Endothelial cell (in vitro differentiated cells): Measurements from ENCODE around the gene ALCAM. TPM values are rescaled to one million over a fixed set of nuclear protein-coding genes. Genes with fewer than 3 reads are reported as not detected.

Source experiments
- DNase-seq: peaks from one replicate; pipeline ENCODE4 v3.0.0; 2021; ENCODE audit warnings: low spot score
- H3K27ac Mint-ChIP-seq: one replicate; pipeline ENCODE4 v1.8.0; 2021; ENCODE audit warnings: mixed read lengths, inconsistent platforms; ENCODE audit not compliant: unreplicated experiment
- H3K27me3 Mint-ChIP-seq: one replicate; pipeline ENCODE4 v1.8.0; 2021; ENCODE audit warnings: mild to moderate bottlenecking, moderate library complexity, mixed read lengths, inconsistent platforms; ENCODE audit not compliant: unreplicated experiment
- H3K36me3 Mint-ChIP-seq: one replicate; pipeline ENCODE4 v1.8.0; 2021; ENCODE audit warnings: mild to moderate bottlenecking, low read depth, mixed read lengths, inconsistent platforms; ENCODE audit not compliant: unreplicated experiment
- H3K4me1 Mint-ChIP-seq: one replicate; pipeline ENCODE4 v1.8.0; 2021; ENCODE audit warnings: mild to moderate bottlenecking, mixed read lengths, inconsistent platforms; ENCODE audit not compliant: unreplicated experiment
- H3K4me3 Mint-ChIP-seq: one replicate; pipeline ENCODE4 v1.8.0; 2021; ENCODE audit warnings: mild to moderate bottlenecking, mixed read lengths, inconsistent platforms; ENCODE audit not compliant: unreplicated experiment
- H3K9me3 Mint-ChIP-seq: one replicate; pipeline ENCODE4 v1.8.0; 2021; ENCODE audit warnings: mixed read lengths, inconsistent platforms; ENCODE audit not compliant: unreplicated experiment
- total RNA-seq: library from RNA; stranded (reverse); fragmentation: NEBNext Ultra II Directional; extraction: Animal tissue kit (Norgen Biotek cat#: 25700); gene quantifications from one replicate; pipeline ENCODE4 v1.2.1, GENCODE V29; 2021; ENCODE audit not compliant: unreplicated experiment
- TF ChIP-seq, protein P1 (sequence below): fragments of 200-600 bp; sonication (generic); IDR thresholded peaks from one replicate; pipeline ENCODE4 v1.5.0; 2021; ENCODE audit warnings: antibody characterized with exemption; ENCODE audit not compliant: unreplicated experiment

The ALCAM gene
- total RNA-seq, 1 donor from 2014 or later = 14.0 TPM

DNA sequence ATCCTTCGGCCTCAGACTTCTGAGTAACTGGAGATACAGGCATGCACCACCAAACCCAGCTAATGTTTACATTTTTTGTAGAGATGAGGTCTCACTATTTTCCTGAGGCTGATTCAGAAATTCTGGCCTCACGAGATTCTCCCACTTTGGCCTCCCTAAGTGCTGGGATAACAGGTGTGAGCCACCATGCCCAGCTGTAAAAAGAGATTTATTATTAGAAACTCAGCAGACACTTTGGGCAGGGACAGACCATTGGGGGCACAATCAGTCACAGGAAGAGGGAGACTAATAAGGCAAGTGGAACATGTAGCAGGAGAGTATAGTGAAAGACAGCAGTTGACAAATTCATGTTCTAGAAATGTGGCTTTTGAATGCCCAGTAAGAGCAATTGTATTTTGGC lies 252.9 kb downstream of the ALCAM start:
- no peak for DNase-seq
- Mint-ChIP-seq H3K4me1 (no peaks in the 10 kb centered on the region), H3K27me3 (no peaks in the 10 kb centered on the region), H3K4me3 (no peak overlapping the region), H3K27ac (no peak overlapping the region), H3K9me3 (no peaks in the 10 kb centered on the region), H3K36me3 (no peaks in the 10 kb centered on the region)
- TF ChIP-seq, protein P1, sequence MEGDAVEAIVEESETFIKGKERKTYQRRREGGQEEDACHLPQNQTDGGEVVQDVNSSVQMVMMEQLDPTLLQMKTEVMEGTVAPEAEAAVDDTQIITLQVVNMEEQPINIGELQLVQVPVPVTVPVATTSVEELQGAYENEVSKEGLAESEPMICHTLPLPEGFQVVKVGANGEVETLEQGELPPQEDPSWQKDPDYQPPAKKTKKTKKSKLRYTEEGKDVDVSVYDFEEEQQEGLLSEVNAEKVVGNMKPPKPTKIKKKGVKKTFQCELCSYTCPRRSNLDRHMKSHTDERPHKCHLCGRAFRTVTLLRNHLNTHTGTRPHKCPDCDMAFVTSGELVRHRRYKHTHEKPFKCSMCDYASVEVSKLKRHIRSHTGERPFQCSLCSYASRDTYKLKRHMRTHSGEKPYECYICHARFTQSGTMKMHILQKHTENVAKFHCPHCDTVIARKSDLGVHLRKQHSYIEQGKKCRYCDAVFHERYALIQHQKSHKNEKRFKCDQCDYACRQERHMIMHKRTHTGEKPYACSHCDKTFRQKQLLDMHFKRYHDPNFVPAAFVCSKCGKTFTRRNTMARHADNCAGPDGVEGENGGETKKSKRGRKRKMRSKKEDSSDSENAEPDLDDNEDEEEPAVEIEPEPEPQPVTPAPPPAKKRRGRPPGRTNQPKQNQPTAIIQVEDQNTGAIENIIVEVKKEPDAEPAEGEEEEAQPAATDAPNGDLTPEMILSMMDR = no peak

DNA sequence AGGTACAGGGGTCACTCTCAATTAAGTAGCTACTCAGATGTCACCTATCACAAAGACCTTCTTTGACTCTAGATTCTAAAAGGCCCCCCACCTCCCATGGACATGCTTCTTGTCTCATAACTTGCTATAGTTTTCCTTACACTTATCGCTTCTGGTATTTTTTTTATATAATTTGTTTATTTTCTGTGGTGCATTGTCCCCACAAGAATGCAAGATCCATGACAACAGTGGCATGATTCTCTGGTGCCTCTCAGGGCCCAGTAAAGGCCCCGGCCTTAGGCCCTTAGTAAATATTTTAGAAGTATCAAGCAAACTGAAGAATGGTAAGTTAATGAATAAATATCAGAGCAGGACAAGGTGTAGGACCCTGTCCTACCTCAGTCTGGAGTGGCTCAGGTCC lies 253.5 kb downstream of the ALCAM start:
- Mint-ChIP-seq H3K4me1 (no peaks in the 10 kb centered on the region), H3K27ac (no peak overlapping the region), H3K27me3 (no peaks in the 10 kb centered on the region), H3K9me3 (no peaks in the 10 kb centered on the region), H3K4me3 (no peak overlapping the region), H3K36me3 (no peaks in the 10 kb centered on the region)
- DNase-seq = no peak
- TF ChIP-seq, protein P1 = no peak

GRCh38 chr3:105622169-105622568 lies 255.5 kb downstream of the ALCAM start:
- Mint-ChIP-seq H3K9me3 (no peaks in the 10 kb centered on the region), H3K36me3 (no peaks in the 10 kb centered on the region), H3K4me3 (no peak overlapping the region), H3K27me3 (no peaks in the 10 kb centered on the region), H3K4me1 (no peaks in the 10 kb centered on the region), H3K27ac (no peak overlapping the region)
- DNase-seq = no peak
- TF ChIP-seq, protein P1 = no peak
